Natural killer cell treated with Interleukin-12 subunit alpha and Interleukin-12 subunit beta and Interleukin-15 and Interleukin-18, amount 100 ng/mL, for 72 hours (primary cell): ENCODE results near the gene TMEM176A. TPM values are rescaled to one million over a fixed set of nuclear protein-coding genes. Genes with fewer than 3 reads are reported as not detected.

Experiments used
- ATAC-seq, 2 donors: fragments of 150-1000 bp; cut with Tn5 transposase in 1 of 2; sonication (Bioruptor Pico), chemical (Tn5 transposase) in 1 of 2; 2 replicates each; pipeline ENCODE4 v1.10.0; 2021
- DNase-seq: peaks from one replicate; pipeline ENCODE4 v3.0.0; 2022; ENCODE audit warnings: low spot score
- H3K27ac Mint-ChIP-seq, 2 donors: 1 replicate in 1 of 2; 2 replicates in 1 of 2; pipeline ENCODE4 v1.8.0; 2022; ENCODE audit warnings: mixed read lengths in 2 of 2, mild to moderate bottlenecking in 1 of 2, moderate library complexity in 1 of 2
- H3K27me3 Mint-ChIP-seq, 2 donors: 1 replicate in 1 of 2; 2 replicates in 1 of 2; pipeline ENCODE4 v1.8.0; 2022; ENCODE audit warnings: mixed read lengths in 2 of 2
- H3K36me3 Mint-ChIP-seq: one replicate; pipeline ENCODE4 v1.8.0; 2022; ENCODE audit warnings: mixed read lengths
- H3K4me1 Mint-ChIP-seq, 2 donors: 1 replicate in 1 of 2; 2 replicates in 1 of 2; pipeline ENCODE4 v1.8.0; 2022; ENCODE audit warnings: low read depth in 2 of 2, mixed read lengths in 2 of 2, mild to moderate bottlenecking in 1 of 2
- H3K4me3 Mint-ChIP-seq: one replicate; pipeline ENCODE4 v1.8.0; 2022; ENCODE audit warnings: mixed read lengths
- H3K9me3 Mint-ChIP-seq: 2 replicates; pipeline ENCODE4 v1.8.0; 2022; ENCODE audit warnings: mixed read lengths
- total RNA-seq, 2 donors: library from RNA; stranded (reverse); gene quantifications; one replicate each; pipeline ENCODE4 v1.2.3, GENCODE V29; 2022

Gene TMEM176A
- total RNA-seq, 2 donors from 2014 or later: 0.64 TPM; not detected in 1

GRCh38 chr7:150838965-150839650 lies 38.5 kb downstream of the TMEM176A start:
- H3K27me3 Mint-ChIP-seq: peaks cover 11 to 14% of the 10 kb centered on the region in 2 donors
- H3K36me3 Mint-ChIP-seq: no peaks in the 10 kb centered on the region
- no peaks in the 10 kb centered on the region for H3K9me3 Mint-ChIP-seq
- no peak for DNase-seq
- ATAC-seq: no peak
- no peaks in the 10 kb centered on the region for H3K4me1 Mint-ChIP-seq
- no peak overlapping the region for H3K4me3 Mint-ChIP-seq
- no peak overlapping the region for H3K27ac Mint-ChIP-seq

GRCh38 chr7:150842018-150842417 lies 41.4 kb downstream of the TMEM176A start:
- Mint-ChIP-seq H3K27me3 (peaks cover 0 to 7% of the 10 kb centered on the region in 2 donors), H3K9me3 (no peaks in the 10 kb centered on the region)
- no peak for ATAC-seq

GRCh38 chr7:150842716-150843115 lies 42.1 kb downstream of the TMEM176A start:
- Mint-ChIP-seq H3K9me3 (no peaks in the 10 kb centered on the region), H3K4me1 (no peaks in the 10 kb centered on the region), H3K27me3 (peaks cover 0 to 7% of the 10 kb centered on the region in 2 donors), H3K36me3 (no peaks in the 10 kb centered on the region), H3K27ac (no peak overlapping the region), H3K4me3 (no peak overlapping the region)
- ATAC-seq (no peak), DNase-seq (no peak)

More at GRCh38 chr7:150842018-150842417, 41.4 kb downstream of the TMEM176A start:
- H3K27ac Mint-ChIP-seq: no peak overlapping the region
- no peak overlapping the region for H3K4me3 Mint-ChIP-seq
- no peaks in the 10 kb centered on the region for H3K36me3 Mint-ChIP-seq
- no peaks in the 10 kb centered on the region for H3K4me1 Mint-ChIP-seq
- no peak for DNase-seq

- Mint-ChIP-seq H3K27ac (no peak overlapping the region), H3K9me3 (no peaks in the 10 kb centered on the region), H3K27me3 (peaks cover 8 to 11% of the 10 kb centered on the region in 2 donors), H3K4me1 (no peaks in the 10 kb centered on the region), H3K36me3 (no peaks in the 10 kb centered on the region), H3K4me3 (no peak overlapping the region)
- DNase-seq (no peak), ATAC-seq (no peak)
Observed at GRCh38 chr7:150845421-150845861, 44.9 kb downstream of the TMEM176A start.

DNA sequence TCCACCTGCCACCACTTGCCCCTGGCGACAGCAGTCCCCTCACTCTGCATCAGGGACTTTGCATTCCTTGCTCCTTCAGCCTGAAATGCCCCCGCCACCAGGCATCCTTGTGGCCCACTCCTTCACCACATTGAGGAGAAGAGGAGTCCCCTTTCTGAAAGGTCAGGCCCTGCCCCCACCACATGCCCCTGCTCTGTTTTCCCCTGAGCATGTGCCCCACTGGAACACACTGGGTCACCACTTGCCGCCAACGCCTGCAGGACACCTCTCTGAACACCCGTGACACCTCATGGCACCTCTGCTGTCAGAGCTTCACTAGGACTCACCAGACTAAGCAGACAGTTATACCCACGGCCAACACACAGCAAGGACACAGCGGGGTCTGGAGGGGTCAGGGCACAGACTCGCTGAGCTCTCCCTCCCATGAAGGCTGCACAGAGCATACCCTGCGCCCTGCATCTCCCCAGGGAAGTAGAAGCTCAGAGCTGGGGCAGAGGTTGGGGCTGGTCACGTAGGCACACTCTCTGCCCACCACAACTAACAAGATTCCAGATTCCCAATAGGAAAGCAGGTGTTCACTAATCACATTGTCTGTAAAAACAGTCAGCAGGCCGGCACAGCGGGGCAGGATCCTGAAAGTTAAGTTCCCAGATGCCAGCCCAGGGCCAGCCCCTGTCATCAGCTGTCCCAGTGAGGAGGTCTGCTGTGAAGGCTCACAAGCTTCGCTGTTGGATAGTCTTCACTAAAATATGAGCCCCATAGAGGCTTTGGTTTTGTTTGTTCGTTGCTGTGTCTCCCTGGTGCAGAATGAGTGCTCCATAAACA lies 45.9 kb downstream of the TMEM176A start:
- no peak overlapping the region for H3K27ac Mint-ChIP-seq
- H3K9me3 Mint-ChIP-seq: no peaks in the 10 kb centered on the region
- H3K4me1 Mint-ChIP-seq: no peaks in the 10 kb centered on the region
- H3K4me3 Mint-ChIP-seq: no peak overlapping the region
- DNase-seq (no peak), ATAC-seq (no peak)
- no peaks in the 10 kb centered on the region for H3K36me3 Mint-ChIP-seq
- peaks cover 14 to 21% of the 10 kb centered on the region in 2 donors for H3K27me3 Mint-ChIP-seq

- Mint-ChIP-seq H3K27ac (no peak overlapping the region), H3K9me3 (no peaks in the 10 kb centered on the region), H3K4me3 (no peak overlapping the region), H3K36me3 (no peaks in the 10 kb centered on the region), H3K4me1 (peaks cover 0 to 5% of the 10 kb centered on the region in 2 donors), H3K27me3 (peaks cover 22 to 32% of the 10 kb centered on the region in 2 donors)
- ATAC-seq: no peak
- DNase-seq: no peak
Observed at GRCh38 chr7:150847536-150847935, 47.0 kb downstream of the TMEM176A start.

GRCh38 chr7:150848111-150848510 lies 47.5 kb downstream of the TMEM176A start:
- Mint-ChIP-seq H3K4me3 (no peak overlapping the region), H3K27me3 (peaks cover 22 to 37% of the 10 kb centered on the region in 2 donors), H3K4me1 (peaks cover 0 to 5% of the 10 kb centered on the region in 2 donors), H3K9me3 (no peaks in the 10 kb centered on the region), H3K36me3 (no peaks in the 10 kb centered on the region), H3K27ac (no peak overlapping the region)
- ATAC-seq (no peak), DNase-seq (no peak)

- DNase-seq (no peak), ATAC-seq (no peak)
- Mint-ChIP-seq H3K27me3 (peaks cover 22 to 38% of the 10 kb centered on the region in 2 donors), H3K27ac (no peak overlapping the region), H3K36me3 (no peaks in the 10 kb centered on the region), H3K9me3 (no peaks in the 10 kb centered on the region), H3K4me1 (peaks cover 0 to 5% of the 10 kb centered on the region in 2 donors), H3K4me3 (no peak overlapping the region)
Observed at GRCh38 chr7:150848561-150849115, 48.1 kb downstream of the TMEM176A start.

- no peak overlapping the region for H3K27ac Mint-ChIP-seq
- no peak for ATAC-seq
- H3K36me3 Mint-ChIP-seq: no peaks in the 10 kb centered on the region
- no peak overlapping the region for H3K4me3 Mint-ChIP-seq
- peaks cover 22 to 38% of the 10 kb centered on the region in 2 donors for H3K27me3 Mint-ChIP-seq
- peaks cover 0 to 5% of the 10 kb centered on the region in 2 donors for H3K4me1 Mint-ChIP-seq
- no peaks in the 10 kb centered on the region for H3K9me3 Mint-ChIP-seq
- DNase-seq: no peak
Observed at GRCh38 chr7:150849204-150849775, 48.7 kb downstream of the TMEM176A start.

DNA sequence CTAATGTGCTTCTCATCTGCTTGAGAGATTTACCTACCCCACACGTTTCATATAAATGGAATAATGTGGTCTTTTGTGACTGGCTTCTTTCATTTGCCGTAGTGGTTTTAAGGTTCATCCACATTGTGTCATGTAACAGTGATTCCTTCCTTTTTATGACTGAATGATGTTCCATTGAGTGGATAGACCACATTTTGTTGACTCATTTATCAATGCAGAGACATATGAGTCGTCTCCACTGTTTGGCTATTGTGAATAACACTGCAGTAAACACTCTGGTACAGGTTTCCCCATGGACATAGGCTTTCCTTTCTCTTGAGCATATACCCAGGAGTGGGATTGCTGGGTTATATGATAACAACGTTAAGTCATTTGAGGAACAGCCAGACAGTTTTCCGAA lies 49.7 kb downstream of the TMEM176A start:
- ATAC-seq (no peak), DNase-seq (no peak)
- Mint-ChIP-seq H3K27me3 (peaks cover 22 to 38% of the 10 kb centered on the region in 2 donors), H3K4me3 (no peak overlapping the region), H3K27ac (no peak overlapping the region), H3K9me3 (no peaks in the 10 kb centered on the region), H3K36me3 (no peaks in the 10 kb centered on the region), H3K4me1 (peaks cover 0 to 5% of the 10 kb centered on the region in 2 donors)

DNA sequence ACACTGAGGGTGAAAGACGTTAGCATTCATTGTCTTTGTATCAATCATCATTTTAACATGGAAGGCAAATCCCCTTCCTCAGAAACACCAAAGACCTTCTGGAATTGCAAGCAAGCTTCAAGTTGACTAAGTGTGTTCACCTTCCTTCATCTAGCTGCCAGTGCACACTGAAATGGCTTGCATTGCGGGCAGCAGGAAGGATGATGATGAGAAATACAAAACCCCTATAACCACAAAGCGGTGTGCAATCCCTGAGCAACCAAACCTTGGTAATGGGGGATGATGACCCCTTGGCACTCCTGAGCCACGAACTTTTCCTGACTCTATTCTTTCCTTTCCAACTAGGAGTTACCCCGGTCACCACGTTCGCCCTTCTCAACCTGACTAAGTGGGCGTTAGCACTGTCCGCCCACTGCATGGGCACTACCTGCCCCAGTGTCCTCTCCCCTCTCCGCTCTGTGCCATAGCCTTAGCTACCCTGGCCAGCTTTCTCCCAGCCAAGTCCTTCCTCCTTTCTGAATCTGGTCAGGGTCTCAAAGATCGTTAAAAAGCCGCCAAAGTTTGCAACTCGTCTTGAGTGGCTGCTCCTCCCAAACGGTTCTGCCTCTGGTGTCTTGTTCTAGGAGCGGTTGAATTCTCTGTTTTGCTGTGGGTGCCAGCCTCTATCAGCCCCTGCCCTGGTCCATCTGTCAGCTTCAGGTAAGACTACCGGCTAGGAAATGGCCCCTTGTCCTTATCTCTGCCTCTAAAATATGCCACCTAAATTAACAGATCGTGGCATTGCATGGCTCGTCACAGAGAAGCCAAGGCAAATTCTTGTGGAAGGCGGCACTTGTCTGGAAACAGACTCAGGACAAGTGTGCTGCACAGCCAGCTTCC lies 51.2 kb downstream of the TMEM176A start:
- no peaks in the 10 kb centered on the region for H3K36me3 Mint-ChIP-seq
- no peak overlapping the region for H3K4me3 Mint-ChIP-seq
- no peak for DNase-seq
- no peak overlapping the region for H3K27ac Mint-ChIP-seq
- peaks cover 22 to 38% of the 10 kb centered on the region in 2 donors for H3K27me3 Mint-ChIP-seq
- peaks cover 0 to 5% of the 10 kb centered on the region in 2 donors for H3K4me1 Mint-ChIP-seq
- no peaks in the 10 kb centered on the region for H3K9me3 Mint-ChIP-seq
- no peak for ATAC-seq

GRCh38 chr7:150852371-150852905 lies 51.9 kb downstream of the TMEM176A start, which contains the start of gene AOC1:
TSS of gene AOC1 (plus strand) at chr7:150852517. CDS start at chr7:150856471, 3,954 bp downstream.
- H3K27me3 Mint-ChIP-seq: peaks cover 22 to 38% of the 10 kb centered on the region in 2 donors
- DNase-seq (peak; percentile 32), ATAC-seq (no peak)
- H3K4me1 Mint-ChIP-seq: peaks cover 0 to 5% of the 10 kb centered on the region in 2 donors
- H3K36me3 Mint-ChIP-seq: no peaks in the 10 kb centered on the region
- H3K9me3 Mint-ChIP-seq: no peaks in the 10 kb centered on the region
- no peak within 1 kb of the TSS for H3K4me3 Mint-ChIP-seq
- H3K27ac Mint-ChIP-seq: no peak within 1 kb of the TSS
